Progenitor cell of endocrine pancreas (in vitro differentiated cells): ENCODE data around the gene TMEM30B. TPM values are rescaled to one million over a fixed set of nuclear protein-coding genes. Genes with fewer than 3 reads are reported as not detected.

Source experiments
- DNase-seq: peaks from one replicate; pipeline ENCODE4 v3.0.0; 2021; ENCODE audit warnings: low spot score; ENCODE audit not compliant: unreplicated experiment
- H3K27ac Mint-ChIP-seq: 2 replicates; pipeline ENCODE4 v1.8.0; 2021; ENCODE audit warnings: mild to moderate bottlenecking, moderate library complexity, mixed read lengths
- H3K27me3 Mint-ChIP-seq: 2 replicates; pipeline ENCODE4 v1.8.0; 2021; ENCODE audit warnings: mixed read lengths
- H3K36me3 Mint-ChIP-seq: 2 replicates; pipeline ENCODE4 v1.8.0; 2022; ENCODE audit warnings: mixed read lengths; ENCODE audit not compliant: insufficient read depth
- H3K4me1 Mint-ChIP-seq: 2 replicates; pipeline ENCODE4 v1.8.0; 2021; ENCODE audit warnings: low read depth, mixed read lengths
- H3K4me3 Mint-ChIP-seq: 2 replicates; pipeline ENCODE4 v1.8.0; 2021; ENCODE audit warnings: low read depth, mild to moderate bottlenecking, moderate library complexity, mixed read lengths
- H3K9me3 Mint-ChIP-seq: 2 replicates; pipeline ENCODE4 v1.8.0; 2021; ENCODE audit warnings: low read depth, mixed read lengths
- CTCF ChIP-seq: fragments of 200-600 bp; sonication (generic); IDR thresholded peaks from one replicate; pipeline ENCODE4 v1.5.0; 2021; ENCODE audit warnings: antibody characterized with exemption, mild to moderate bottlenecking; ENCODE audit not compliant: unreplicated experiment
- total RNA-seq: library from RNA; stranded (reverse); gene quantifications from 2 replicates; pipeline ENCODE4 v1.2.1, GENCODE V29; 2021

TMEM30B gene
- total RNA-seq, 1 donor from 2014 or later: 28.1 TPM

- DNase-seq: no peak
- Mint-ChIP-seq H3K36me3 (peaks cover 1% of the 10 kb centered on the region), H3K9me3 (no peaks in the 10 kb centered on the region), H3K4me3 (peak overlapping the region; percentile 88), H3K4me1 (peaks cover 30% of the 10 kb centered on the region), H3K27me3 (peaks cover 10% of the 10 kb centered on the region), H3K27ac (peak overlapping the region; percentile 10)
- no peak for TF ChIP-seq CTCF
These were observed 3.4 kb downstream of the TMEM30B start for GRCh38 chr14:61277784-61278183.

DNA sequence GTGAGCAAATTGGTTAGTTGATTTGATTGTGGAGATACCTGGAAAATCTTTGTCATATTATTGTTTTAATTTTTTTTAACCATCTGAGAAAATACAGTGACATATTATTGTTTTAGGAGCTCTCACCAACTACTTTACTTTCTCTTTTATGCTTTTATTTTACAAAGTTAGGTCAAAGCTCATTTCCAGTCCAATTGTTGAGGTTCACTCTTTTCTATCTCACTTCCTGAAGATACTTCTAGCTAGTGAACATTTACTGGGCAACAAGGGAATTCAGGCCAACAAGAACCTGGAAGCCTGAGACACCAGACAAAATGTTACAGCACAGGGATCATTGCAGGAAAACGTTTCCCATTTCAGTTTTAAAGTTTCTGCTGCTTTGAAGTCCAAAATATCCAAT lies 3.9 kb downstream of the TMEM30B start:
- Mint-ChIP-seq H3K9me3 (no peaks in the 10 kb centered on the region), H3K27me3 (peaks cover 10% of the 10 kb centered on the region), H3K27ac (no peak overlapping the region), H3K4me1 (peaks cover 28% of the 10 kb centered on the region), H3K36me3 (peaks cover 1% of the 10 kb centered on the region), H3K4me3 (peak overlapping the region; percentile 88)
- DNase-seq: no peak
- no peak for TF ChIP-seq CTCF

DNA sequence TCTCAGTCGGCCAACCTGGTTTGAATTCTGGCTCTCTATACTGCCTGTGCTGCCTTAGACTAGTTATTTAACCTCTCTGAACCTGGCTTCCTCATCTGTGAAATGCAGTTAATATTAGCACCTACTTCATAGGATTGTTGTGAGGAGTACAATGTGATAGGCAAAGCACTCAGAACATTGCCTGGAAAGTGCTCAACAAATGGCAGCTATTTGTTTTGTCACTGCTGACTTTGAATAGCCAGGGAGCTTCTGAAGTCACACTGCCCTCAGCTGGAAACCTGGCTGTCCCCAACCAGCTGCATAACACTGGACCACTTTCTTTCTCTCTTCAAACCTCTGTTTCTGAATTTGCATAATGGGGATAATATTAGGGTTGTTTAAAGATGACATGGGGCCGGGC lies 9.6 kb downstream of the TMEM30B start:
- H3K36me3 Mint-ChIP-seq: no peaks in the 10 kb centered on the region
- H3K4me3 Mint-ChIP-seq: no peak overlapping the region
- TF ChIP-seq CTCF: no peak
- peaks cover 35% of the 10 kb centered on the region for H3K27me3 Mint-ChIP-seq
- H3K4me1 Mint-ChIP-seq: no peaks in the 10 kb centered on the region
- no peak for DNase-seq
- H3K27ac Mint-ChIP-seq: no peak overlapping the region
- no peaks in the 10 kb centered on the region for H3K9me3 Mint-ChIP-seq

GRCh38 chr14:61270714-61271113 lies 10.4 kb downstream of the TMEM30B start:
- Mint-ChIP-seq H3K9me3 (no peaks in the 10 kb centered on the region), H3K27me3 (peaks cover 38% of the 10 kb centered on the region)

DNA sequence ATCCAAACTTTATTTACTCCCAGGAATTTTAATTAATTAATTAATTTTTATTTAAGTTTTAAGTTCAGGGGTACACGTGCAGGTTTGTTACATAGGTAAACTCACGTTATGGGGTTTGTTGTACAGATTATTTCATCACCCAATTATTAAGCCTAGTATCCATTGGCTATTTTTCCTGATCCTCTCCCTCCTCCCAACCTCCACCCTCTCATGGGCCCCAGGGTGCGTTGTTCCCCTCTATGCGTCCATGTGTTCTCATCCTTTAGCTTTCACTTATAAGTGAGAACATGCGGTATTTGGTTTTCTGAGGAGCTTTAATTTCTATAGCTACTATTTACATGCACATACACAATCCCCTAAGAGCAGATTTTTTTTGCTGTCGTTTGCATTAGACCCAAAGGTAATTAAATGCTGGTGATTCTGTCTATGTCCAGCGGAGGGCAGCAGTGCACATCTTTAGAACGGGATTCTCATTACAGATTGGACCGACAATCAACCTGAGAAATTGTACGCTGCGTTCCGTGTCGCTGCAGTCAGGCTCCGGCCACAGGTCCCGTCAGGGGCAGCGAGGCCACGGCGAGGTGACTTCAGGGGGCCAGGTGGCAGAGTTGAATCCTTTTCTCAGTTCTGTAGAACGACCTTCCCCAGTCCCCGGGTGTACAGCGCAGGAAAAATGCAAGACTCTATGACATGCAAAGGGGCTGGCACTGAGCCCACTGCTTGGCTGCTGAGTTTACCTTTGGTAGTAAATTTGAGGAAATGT lies 11.6 kb downstream of the TMEM30B start:
- peak; percentile 54 for DNase-seq
- no peaks in the 10 kb centered on the region for H3K9me3 Mint-ChIP-seq
- H3K27me3 Mint-ChIP-seq: peaks cover 44% of the 10 kb centered on the region
- H3K27ac Mint-ChIP-seq: no peak overlapping the region
- no peaks in the 10 kb centered on the region for H3K36me3 Mint-ChIP-seq
- peak overlapping the region; percentile 60 for H3K4me3 Mint-ChIP-seq
- TF ChIP-seq CTCF: peak; percentile 76
- H3K4me1 Mint-ChIP-seq: no peaks in the 10 kb centered on the region

More at GRCh38 chr14:61270714-61271113, 10.4 kb downstream of the TMEM30B start:
- no peak overlapping the region for H3K27ac Mint-ChIP-seq
- no peak for TF ChIP-seq CTCF
- no peak for DNase-seq
- no peak overlapping the region for H3K4me3 Mint-ChIP-seq
- no peaks in the 10 kb centered on the region for H3K4me1 Mint-ChIP-seq
- no peaks in the 10 kb centered on the region for H3K36me3 Mint-ChIP-seq
